BJ (cell line): ENCODE data around the gene TMEM101. TPM values are rescaled to one million over a fixed set of nuclear protein-coding genes. Genes with fewer than 3 reads are reported as not detected.

Experiments used
- CTCF ChIA-PET: fragments of 350-600 bp; formaldehyde crosslinking; extraction: SDS; loops from one replicate; lab custom pipeline; 2021; ENCODE audit warnings: antibody characterized with exemption, inconsistent platforms; lab: Yijun Ruan, JAX
- POLR2A ChIA-PET: fragments of 300-600 bp; sonication (Branson Sonifier 250); formaldehyde crosslinking; extraction: SDS; loops from one replicate; lab custom pipeline; 2021; ENCODE audit warnings: antibody characterized with exemption; lab: Charles Lee
- DNase-seq: peaks from one replicate; pipeline ENCODE4 v3.0.0-alpha.2; 2011; ENCODE audit warnings: low read depth
- H3K27me3 ChIP-seq: 2 replicates; pipeline ENCODE4 v1.6.0; 2011; ENCODE audit warnings: low read length; ENCODE audit not compliant: control insufficient read depth, insufficient read depth
- H3K36me3 ChIP-seq: 2 replicates; pipeline ENCODE4 v1.5.1; 2011; ENCODE audit warnings: low read length; ENCODE audit not compliant: control insufficient read depth, insufficient read depth
- H3K4me3 ChIP-seq: 2 replicates; pipeline ENCODE4 v1.5.1; 2011; ENCODE audit warnings: low read depth, mild to moderate bottlenecking, control low read depth, low read length
- CTCF ChIP-seq: IDR thresholded peaks from 2 replicates; pipeline ENCODE4 v1.5.1; 2011; ENCODE audit warnings: low read depth, mild to moderate bottlenecking, control low read depth, inconsistent platforms, low read length, moderate library complexity; ENCODE audit not compliant: insufficient read depth
- polyA plus RNA-seq: library from polyadenylated mRNA; depleted of rRNA; stranded (reverse); fragments of >200 nt; gene quantifications from 2 replicates; pipeline ENCODE4 v1.2.3, GENCODE V29; 2011

The TMEM101 gene
- polyA plus RNA-seq, 1 experiment = 47.9 TPM

- peaks cover 19% of the 10 kb centered on the region for H3K36me3 ChIP-seq
- DNase-seq = no peak
- no peaks in the 10 kb centered on the region for H3K27me3 ChIP-seq
- CTCF ChIA-PET = interaction anchor here (1.0 kb wide), 1 partner anchor 90 kb away, joined by 3 read pairs; no protein-coding TSS in a partner anchor
- H3K4me3 ChIP-seq = no peak overlapping the region
- POLR2A ChIA-PET = no interaction called here
- TF ChIP-seq CTCF = no peak
Measured at GRCh38 chr17:44033861-44034408, 19.2 kb upstream of the TMEM101 start.

GRCh38 chr17:44030482-44030881 is 15.7 kb upstream of the TMEM101 start:
- CTCF ChIA-PET = interaction anchor here (0.9 to 1.5 kb wide), 4 partner anchors 10 to 110 kb away, joined by 3 to 8 read pairs (median 4); no protein-coding TSS in a partner anchor

GRCh38 chr17:44029736-44030135 is 15.0 kb upstream of the TMEM101 start:
- POLR2A ChIA-PET = no interaction called here
- CTCF ChIA-PET = interaction anchor here (0.5 to 1.5 kb wide), 5 partner anchors 9 to 111 kb away, joined by 3 to 8 read pairs (median 3); no protein-coding TSS in a partner anchor
- Histone ChIP-seq H3K4me3 (no peak overlapping the region), H3K36me3 (peaks cover 11% of the 10 kb centered on the region), H3K27me3 (no peaks in the 10 kb centered on the region)
- no peak for DNase-seq
- TF ChIP-seq CTCF = no peak

More at GRCh38 chr17:44030482-44030881, 15.7 kb upstream of the TMEM101 start:
- Histone ChIP-seq H3K4me3 (no peak overlapping the region), H3K36me3 (peaks cover 11% of the 10 kb centered on the region), H3K27me3 (no peaks in the 10 kb centered on the region)
- no peak for DNase-seq
- POLR2A ChIA-PET = no interaction called here
- TF ChIP-seq CTCF = no peak

- no peak for DNase-seq
- no peak for TF ChIP-seq CTCF
- no peaks in the 10 kb centered on the region for H3K27me3 ChIP-seq
- POLR2A ChIA-PET = no interaction called here
- H3K4me3 ChIP-seq = no peak overlapping the region
- peaks cover 11% of the 10 kb centered on the region for H3K36me3 ChIP-seq
- CTCF ChIA-PET = interaction anchor here (1.1 to 1.4 kb wide), 4 partner anchors 16 to 115 kb away, joined by 3 to 4 read pairs (median 3); no protein-coding TSS in a partner anchor
Measured at GRCh38 chr17:44024853-44025252, 10.1 kb upstream of the TMEM101 start.

GRCh38 chr17:44024271-44024663 is 9.5 kb upstream of the TMEM101 start:
- no peak for DNase-seq
- no peak for TF ChIP-seq CTCF
- POLR2A ChIA-PET = no interaction called here
- H3K36me3 ChIP-seq = peaks cover 11% of the 10 kb centered on the region
- CTCF ChIA-PET = interaction anchor here (1.1 to 1.5 kb wide), 3 partner anchors 16 to 114 kb away, joined by 3 to 5 read pairs (median 3); no protein-coding TSS in a partner anchor
- no peaks in the 10 kb centered on the region for H3K27me3 ChIP-seq
- no peak overlapping the region for H3K4me3 ChIP-seq
